HCT116 (cell line): ENCODE data around the gene PLCD3. TPM values are rescaled to one million over a fixed set of nuclear protein-coding genes. Genes with fewer than 3 reads are reported as not detected.

Experiments
- ATAC-seq: fragments of 200-7000 bp; cut with Tn5 transposase; 2 replicates; pipeline ENCODE4 v1.9.1; 2020; ENCODE audit warnings: mild to moderate bottlenecking, moderate library complexity
- BruUV-seq: library from RNA; stranded (reverse); fragments of 400-500 nt; replicated peaks from 2 replicates; lab custom pipeline; 2021; lab: Mats Ljungman, UMichigan
- CTCF ChIA-PET: fragments of 300-600 bp; sonication (Branson Sonifier 250); formaldehyde crosslinking; loops from one replicate; lab custom pipeline; 2021; ENCODE audit warnings: antibody characterized with exemption; lab: Charles Lee
- POLR2A ChIA-PET: fragments of 300-600, 350-600 bp; sonication (Branson Sonifier 250); formaldehyde crosslinking; loops from one replicate; lab custom pipeline; 2021; ENCODE audit warnings: antibody characterized with exemption; lab: Charles Lee
- RAD21 ChIA-PET, 2 experiments: fragments of 300-600 bp; sonication (Branson Sonifier 250); formaldehyde crosslinking; loops; one replicate each; lab custom pipeline; 2023; ENCODE audit warnings: low total read pairs in 2 of 2; ENCODE audit not compliant: uncharacterized antibody in 2 of 2, unreplicated experiment in 2 of 2, low non-redundant PET in 1 of 2; lab: Charles Lee
- DNase-seq: peaks from one replicate; pipeline ENCODE4 v3.0.0-alpha.2; 2010; ENCODE audit warnings: low read depth, low spot score
- H2AFZ ChIP-seq: fragments of 200-600 bp; shearing (Covaris generic), sonication (generic); 2 replicates; pipeline ENCODE4 v1.6.1; 2017; ENCODE audit warnings: low read depth, mixed run types, mixed read lengths, antibody characterized with exemption, low read length; ENCODE audit not compliant: poor library complexity, severe bottlenecking
- H3K27ac ChIP-seq: 2 replicates; pipeline ENCODE4 v1.5.1; 2012; ENCODE audit warnings: low read depth, low read length
- H3K27me3 ChIP-seq: fragments of 200-600 bp; sonication (generic); 2 replicates; pipeline ENCODE4 v1.6.1; 2016; ENCODE audit warnings: mixed run types, low read length, mixed read lengths; ENCODE audit not compliant: insufficient read depth
- H3K36me3 ChIP-seq, 2 experiments: fragments of 200-500 bp in 1 of 2; fragments of 200-600 bp in 1 of 2; sonication (Bioruptor generic) in 1 of 2; sonication (generic) in 1 of 2; 2 replicates each; pipeline versions ENCODE4 v1.5.1 to v1.6.1; 2014 to 2016; ENCODE audit warnings: low read length in 2 of 2, inconsistent platforms in 1 of 2, mixed read lengths in 1 of 2, mixed run types in 1 of 2; ENCODE audit not compliant: insufficient read depth in 2 of 2, control insufficient read depth in 1 of 2
- H3K4me1 ChIP-seq, 2 experiments: fragments of 200-600 bp in 1 of 2; sonication (generic) in 1 of 2; 2 replicates each; pipeline versions ENCODE4 v1.5.1 to v1.6.1; 2012 to 2017; ENCODE audit warnings: low read length in 2 of 2, inconsistent platforms in 1 of 2, mild to moderate bottlenecking in 1 of 2, mixed read lengths in 1 of 2, mixed run types in 1 of 2, moderate library complexity in 1 of 2; ENCODE audit not compliant: insufficient read depth in 2 of 2, control insufficient read depth in 1 of 2
- H3K4me2 ChIP-seq: fragments of 200-600 bp; sonication (generic); 2 replicates; pipeline ENCODE4 v1.6.1; 2017; ENCODE audit warnings: mixed run types, low read length, mixed read lengths
- H3K4me3 ChIP-seq, 2 experiments: fragments of 200-600 bp in 1 of 2; sonication (generic) in 1 of 2; replicated peaks in 1 of 2; 2 replicates each; pipeline ENCODE4 v1.5.1; 2011 to 2016; ENCODE audit warnings: low read length in 2 of 2, control low read depth in 1 of 2, low read depth in 1 of 2, mild to moderate bottlenecking in 1 of 2, mixed read lengths in 1 of 2, mixed run types in 1 of 2
- H3K79me2 ChIP-seq: fragments of 200-600 bp; sonication (generic); 2 replicates; pipeline ENCODE4 v1.6.1; 2017; ENCODE audit warnings: mild to moderate bottlenecking, mixed run types, low read length, moderate library complexity, mixed read lengths; ENCODE audit not compliant: insufficient read depth
- H3K9ac ChIP-seq: fragments of 200-600 bp; sonication (generic); 2 replicates; pipeline ENCODE4 v1.6.1; 2016; ENCODE audit warnings: low read length, mixed read lengths
- H3K9me2 ChIP-seq: fragments of 200-600 bp; sonication (generic), shearing (Covaris generic); 2 replicates; pipeline ENCODE4 v1.6.1; 2017; ENCODE audit warnings: mixed run types, mild to moderate bottlenecking, moderate library complexity; ENCODE audit not compliant: insufficient read depth
- H3K9me3 ChIP-seq, 2 experiments: fragments of 200-500 bp in 1 of 2; fragments of 200-600 bp in 1 of 2; sonication (Bioruptor generic) in 1 of 2; sonication (generic) in 1 of 2; 2 replicates each; pipeline ENCODE4 v1.6.1; 2014 to 2017; ENCODE audit warnings: low read length in 2 of 2, mixed read lengths in 2 of 2, inconsistent platforms in 1 of 2, low read depth in 1 of 2, mild to moderate bottlenecking in 1 of 2, mixed run types in 1 of 2, moderate library complexity in 1 of 2; ENCODE audit not compliant: control insufficient read depth in 1 of 2, insufficient read depth in 1 of 2
- H4K20me1 ChIP-seq: fragments of 200-600 bp; sonication (generic), shearing (Covaris generic); 2 replicates; pipeline ENCODE4 v1.6.1; 2017; ENCODE audit warnings: mixed run types, mild to moderate bottlenecking, moderate library complexity; ENCODE audit not compliant: insufficient read depth
- EZH2phosphoT487 ChIP-seq: fragments of 200-600 bp; IDR thresholded peaks from 2 replicates; pipeline ENCODE4 v1.6.1; 2018; ENCODE audit warnings: antibody characterized with exemption, borderline replicate concordance
- POLR2A ChIP-seq: IDR thresholded peaks from 2 replicates; pipeline ENCODE4 v1.7.0; 2011; ENCODE audit warnings: borderline replicate concordance; ENCODE audit not compliant: insufficient read depth, insufficient read length; ENCODE audit errors: extremely low read depth
- POLR2AphosphoS5 ChIP-seq: IDR thresholded peaks from 2 replicates; pipeline ENCODE4 v1.6.1; 2011; ENCODE audit warnings: mild to moderate bottlenecking, low read depth, low read length, moderate library complexity
- RAD21 ChIP-seq: IDR thresholded peaks from 2 replicates; pipeline ENCODE4 v1.6.1; 2012; ENCODE audit warnings: low read depth, mild to moderate bottlenecking
- TCF7L2 ChIP-seq: IDR thresholded peaks from 2 replicates; pipeline ENCODE4 v1.7.0; 2011; ENCODE audit warnings: borderline replicate concordance, inconsistent platforms; ENCODE audit not compliant: insufficient read depth, insufficient read length; ENCODE audit errors: extremely low read depth
- intact Hi-C: fragments of 100-400 bp; cut with micrococcal nuclease; formaldehyde crosslinking; loops from 2 replicates; pipeline ENCODE4 v1.10.0; 2022
- total RNA-seq: library from RNA; stranded (reverse); gene quantifications from one replicate; pipeline ENCODE4 v1.2.1, GENCODE V29; 2021; ENCODE audit not compliant: unreplicated experiment
- TF ChIP-seq, protein P1 (sequence below), 3 experiments: fragments of 200-600 bp in 1 of 3; sonication (generic) in 1 of 3; IDR thresholded peaks in 2 of 3; conservative IDR thresholded peaks in 1 of 3; 2 replicates each; pipeline ENCODE4 v1.5.1; 2012 to 2017; ENCODE audit warnings: low read depth in 2 of 3, low read length in 2 of 3, antibody characterized with exemption in 1 of 3, borderline replicate concordance in 1 of 3, control low read depth in 1 of 3, mild to moderate bottlenecking in 1 of 3, mixed read lengths in 1 of 3, mixed run types in 1 of 3, moderate library complexity in 1 of 3; ENCODE audit not compliant: insufficient read depth in 1 of 3
- TF ChIP-seq, protein P2 (sequence below): IDR thresholded peaks from 2 replicates; pipeline ENCODE4 v1.6.1; 2012

The PLCD3 gene
- total RNA-seq, 1 experiment from 2014 or later: 197 TPM

DNA sequence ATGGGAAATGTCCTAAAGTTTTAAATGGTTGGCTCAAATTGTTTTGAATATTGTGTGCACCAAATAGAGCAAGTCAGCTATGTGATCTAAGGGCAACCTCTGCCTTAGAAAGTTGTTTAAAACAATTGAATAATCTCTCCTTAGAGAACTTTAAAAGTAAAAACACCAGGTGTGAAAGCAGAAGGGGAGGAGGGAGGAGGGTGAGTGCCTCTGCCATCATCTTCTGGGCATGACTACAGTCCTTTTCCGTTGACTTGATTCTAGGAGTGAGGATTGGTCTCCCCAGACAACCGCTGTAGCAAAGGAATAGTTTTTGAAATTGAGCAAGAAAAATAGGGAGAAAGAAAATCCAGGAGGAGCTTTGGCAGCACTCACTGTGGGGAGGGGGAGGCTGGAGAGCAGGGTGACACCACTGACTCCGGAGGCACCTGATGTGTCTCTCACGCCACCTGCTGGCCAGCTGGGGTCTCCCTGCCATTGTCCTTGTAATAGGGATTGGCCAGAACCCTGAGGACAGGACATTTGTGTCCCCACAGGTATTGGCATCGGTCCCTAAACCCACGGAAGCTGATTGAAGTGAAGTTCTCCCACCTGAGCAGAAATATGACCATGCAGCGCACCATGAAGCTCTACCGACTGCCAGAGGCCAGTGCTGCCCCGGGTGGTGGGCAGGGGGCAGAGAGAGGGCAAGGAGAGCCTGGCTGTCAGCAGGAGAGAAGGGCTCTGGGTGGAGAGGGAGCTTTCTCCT is 33.3 kb downstream of the PLCD3 start:
- peaks cover 45 to 62% of the 10 kb centered on the region in 2 experiments for H3K36me3 ChIP-seq

More for the DNA sequence above, 33.3 kb downstream of the PLCD3 start:
- Histone ChIP-seq H3K4me3 (no peak overlapping the region), H3K9me3 (no peaks in the 10 kb centered on the region), H3K27ac (peak overlapping the region; percentile 19; the same call in 1 of the 2 replicates), H3K4me2 (no peak overlapping the region), H3K9me2 (no peaks in the 10 kb centered on the region), H3K9ac (no peak overlapping the region), H4K20me1 (no peaks in the 10 kb centered on the region), H3K27me3 (no peaks in the 10 kb centered on the region), H2AFZ (no peak overlapping the region), H3K79me2 (peaks cover 7% of the 10 kb centered on the region; the same call in 1 of the 2 replicates), H3K4me1 (peaks cover 0 to 3% of the 10 kb centered on the region in 2 experiments; a peak in 1 of 4 replicates)
- intact Hi-C loops: loop anchor here (1.0 to 10.0 kb wide), 2 partner anchors 179 to 324 kb away; no protein-coding TSS in a partner anchor
- ATAC-seq (peak; percentile 96), DNase-seq (peak; percentile 51)
- ChIA-PET CTCF (interaction anchor here (0.7 to 1.7 kb wide), 14 partner anchors 10 to 199 kb away, joined by 3 to 10 read pairs (median 3); partner anchors contain the start of genes ACBD4 and NMT1), RAD21 (interaction anchor here (1.0 to 1.4 kb wide), 2 partner anchors 179 to 325 kb away, joined by 3 to 4 read pairs; no protein-coding TSS in a partner anchor), POLR2A (no interaction called here)
- TF ChIP-seq RAD21 (peak; percentile 72), POLR2AphosphoS5 (no peak), EZH2phosphoT487 (no peak), POLR2A (no peak), TCF7L2 (no peak)
- TF ChIP-seq, protein P1, sequence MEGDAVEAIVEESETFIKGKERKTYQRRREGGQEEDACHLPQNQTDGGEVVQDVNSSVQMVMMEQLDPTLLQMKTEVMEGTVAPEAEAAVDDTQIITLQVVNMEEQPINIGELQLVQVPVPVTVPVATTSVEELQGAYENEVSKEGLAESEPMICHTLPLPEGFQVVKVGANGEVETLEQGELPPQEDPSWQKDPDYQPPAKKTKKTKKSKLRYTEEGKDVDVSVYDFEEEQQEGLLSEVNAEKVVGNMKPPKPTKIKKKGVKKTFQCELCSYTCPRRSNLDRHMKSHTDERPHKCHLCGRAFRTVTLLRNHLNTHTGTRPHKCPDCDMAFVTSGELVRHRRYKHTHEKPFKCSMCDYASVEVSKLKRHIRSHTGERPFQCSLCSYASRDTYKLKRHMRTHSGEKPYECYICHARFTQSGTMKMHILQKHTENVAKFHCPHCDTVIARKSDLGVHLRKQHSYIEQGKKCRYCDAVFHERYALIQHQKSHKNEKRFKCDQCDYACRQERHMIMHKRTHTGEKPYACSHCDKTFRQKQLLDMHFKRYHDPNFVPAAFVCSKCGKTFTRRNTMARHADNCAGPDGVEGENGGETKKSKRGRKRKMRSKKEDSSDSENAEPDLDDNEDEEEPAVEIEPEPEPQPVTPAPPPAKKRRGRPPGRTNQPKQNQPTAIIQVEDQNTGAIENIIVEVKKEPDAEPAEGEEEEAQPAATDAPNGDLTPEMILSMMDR (IDR thresholded peaks at IDR 0.05 in 2 of 3, conservative IDR thresholded peaks at IDR 0.05 in 1 of 3; ENCODE audit: borderline replicate concordance in 1 of 3, insufficient read depth in 1 of 3, low read depth in 2 of 3, low read length in 2 of 3): peak; percentile 73 to 94 (median 92)
- TF ChIP-seq, protein P2, sequence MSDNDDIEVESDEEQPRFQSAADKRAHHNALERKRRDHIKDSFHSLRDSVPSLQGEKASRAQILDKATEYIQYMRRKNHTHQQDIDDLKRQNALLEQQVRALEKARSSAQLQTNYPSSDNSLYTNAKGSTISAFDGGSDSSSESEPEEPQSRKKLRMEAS: no peak
- BruUV-seq: no TSS peak
